ENCODE measurements around the gene CACNA1C. TPM values are rescaled to one million over a fixed set of nuclear protein-coding genes. Genes with fewer than 3 reads are reported as not detected.

CACNA1C gene
- total RNA-seq, 4 donors from 2014 or later: 2.9 to 5.3 (median 4.3) TPM

GRCh38 chr12:2068653-2069052, 15.9 kb downstream of the CACNA1C start:
- no peak for TF ChIP-seq CTCF (IDR thresholded peaks at IDR 0.05; ENCODE audit: low read depth)

- TF ChIP-seq CTCF (IDR thresholded peaks at IDR 0.05; ENCODE audit: low read depth): no peak
These were observed 17.8 kb downstream of the CACNA1C start for GRCh38 chr12:2070440-2071045.

- TF ChIP-seq CTCF (IDR thresholded peaks at IDR 0.05; ENCODE audit: low read depth): no peak
These were observed 22.0 kb downstream of the CACNA1C start for GRCh38 chr12:2074792-2075191.

GRCh38 chr12:2075508-2076195, 22.9 kb downstream of the CACNA1C start:
- TF ChIP-seq CTCF (IDR thresholded peaks at IDR 0.05; ENCODE audit: low read depth): no peak

- no peak for TF ChIP-seq CTCF (IDR thresholded peaks at IDR 0.05; ENCODE audit: low read depth)
These were observed 23.4 kb downstream of the CACNA1C start for GRCh38 chr12:2076196-2076570.

- TF ChIP-seq CTCF (IDR thresholded peaks at IDR 0.05; ENCODE audit: low read depth): no peak
These were observed 23.9 kb downstream of the CACNA1C start for GRCh38 chr12:2076728-2077127.

GRCh38 chr12:2080604-2081003, 27.8 kb downstream of the CACNA1C start:
- no peak for TF ChIP-seq CTCF (IDR thresholded peaks at IDR 0.05; ENCODE audit: low read depth)
